ENCODE results near the gene EIF3B. TPM values are rescaled to one million over a fixed set of nuclear protein-coding genes. Genes with fewer than 3 reads are reported as not detected.

The EIF3B gene
- total RNA-seq, 1 experiment from 2014 or later: 306 TPM

GRCh38 chr7:2357571-2357970 is 2.9 kb downstream of the EIF3B start:
- Histone ChIP-seq H3K4me3 (ENCODE audit: low read depth, low read length) (no peak overlapping the region), H3K4me1 (no peaks in the 10 kb centered on the region), H3K9me3 (no peaks in the 10 kb centered on the region), H3K36me3 (ENCODE audit: control insufficient read depth, insufficient read depth, low read length) (peaks cover 1% of the 10 kb centered on the region; the same call in 1 of the 2 replicates), H3K27me3 (replicated peaks; ENCODE audit: control insufficient read depth, insufficient read depth, low read length) (no peaks in the 10 kb centered on the region)
- DNase-seq: no peak
- H3K4me3 Mint-ChIP-seq (ENCODE audit: unreplicated experiment): peak overlapping the region; percentile 36
- no peaks in the 10 kb centered on the region for H3K9me3 Mint-ChIP-seq (ENCODE audit: unreplicated experiment)
- CTCF ChIA-PET: no interaction called here
- H3K27ac Mint-ChIP-seq (ENCODE audit: unreplicated experiment): peak overlapping the region; percentile 19
- no TSS peak for BruUV-seq (replicated peaks)
- no peak for TF ChIP-seq CTCF (IDR thresholded peaks at IDR 0.05; ENCODE audit: insufficient read depth in 1 of 2, low read depth in 1 of 2, low read length in 1 of 2, severe bottlenecking in 1 of 2, unreplicated experiment in 1 of 2)
- peaks cover 8% of the 10 kb centered on the region for H3K4me1 Mint-ChIP-seq (ENCODE audit: low read depth, unreplicated experiment)
- no peaks in the 10 kb centered on the region for H3K27me3 Mint-ChIP-seq (ENCODE audit: insufficient read depth, unreplicated experiment)
- H3K36me3 Mint-ChIP-seq (ENCODE audit: insufficient read depth, unreplicated experiment): peaks cover 86% of the 10 kb centered on the region
- intact Hi-C loops (cut with micrococcal nuclease; ENCODE audit: unreplicated experiment): no loop called here
- POLR2A ChIA-PET: interaction anchor here (0.6 kb wide), 1 partner anchor 838 kb away, joined by 4 read pairs; no protein-coding TSS in a partner anchor

GRCh38 chr7:2358968-2359527 is 4.4 kb downstream of the EIF3B start:
- no peak overlapping the region for H3K4me3 ChIP-seq (ENCODE audit: low read depth, low read length)
- H3K27ac Mint-ChIP-seq (ENCODE audit: unreplicated experiment): no peak overlapping the region
- H3K27me3 Mint-ChIP-seq (ENCODE audit: insufficient read depth, unreplicated experiment): no peaks in the 10 kb centered on the region
- BruUV-seq (replicated peaks): no TSS peak
- no peaks in the 10 kb centered on the region for H3K4me1 ChIP-seq
- H3K9me3 ChIP-seq: no peaks in the 10 kb centered on the region
- CTCF ChIA-PET: no interaction called here
- no peaks in the 10 kb centered on the region for H3K27me3 ChIP-seq (replicated peaks; ENCODE audit: control insufficient read depth, insufficient read depth, low read length)
- peaks cover 8% of the 10 kb centered on the region for H3K4me1 Mint-ChIP-seq (ENCODE audit: low read depth, unreplicated experiment)
- peaks cover 2% of the 10 kb centered on the region; the same call in 1 of the 2 replicates for H3K36me3 ChIP-seq (ENCODE audit: control insufficient read depth, insufficient read depth, low read length)
- no peak for TF ChIP-seq CTCF (IDR thresholded peaks at IDR 0.05; ENCODE audit: insufficient read depth in 1 of 2, low read depth in 1 of 2, low read length in 1 of 2, severe bottlenecking in 1 of 2, unreplicated experiment in 1 of 2)
- H3K4me3 Mint-ChIP-seq (ENCODE audit: unreplicated experiment): no peak overlapping the region
- peaks cover 95% of the 10 kb centered on the region for H3K36me3 Mint-ChIP-seq (ENCODE audit: insufficient read depth, unreplicated experiment)
- intact Hi-C loops (cut with micrococcal nuclease; ENCODE audit: unreplicated experiment): no loop called here
- no peak for DNase-seq
- H3K9me3 Mint-ChIP-seq (ENCODE audit: unreplicated experiment): no peaks in the 10 kb centered on the region
- POLR2A ChIA-PET: no interaction called here

GRCh38 chr7:2359610-2360009 is 5.0 kb downstream of the EIF3B start:
- H3K9me3 Mint-ChIP-seq (ENCODE audit: unreplicated experiment): no peaks in the 10 kb centered on the region
- DNase-seq: no peak
- H3K4me3 Mint-ChIP-seq (ENCODE audit: unreplicated experiment): no peak overlapping the region
- peaks cover 8% of the 10 kb centered on the region for H3K4me1 Mint-ChIP-seq (ENCODE audit: low read depth, unreplicated experiment)
- Histone ChIP-seq H3K9me3 (no peaks in the 10 kb centered on the region), H3K4me1 (no peaks in the 10 kb centered on the region), H3K27me3 (replicated peaks; ENCODE audit: control insufficient read depth, insufficient read depth, low read length) (no peaks in the 10 kb centered on the region), H3K4me3 (ENCODE audit: low read depth, low read length) (no peak overlapping the region), H3K36me3 (ENCODE audit: control insufficient read depth, insufficient read depth, low read length) (peaks cover 2% of the 10 kb centered on the region; the same call in 1 of the 2 replicates)
- no TSS peak for BruUV-seq (replicated peaks)
- no peak overlapping the region for H3K27ac Mint-ChIP-seq (ENCODE audit: unreplicated experiment)
- POLR2A ChIA-PET: no interaction called here
- TF ChIP-seq CTCF (IDR thresholded peaks at IDR 0.05; ENCODE audit: insufficient read depth in 1 of 2, low read depth in 1 of 2, low read length in 1 of 2, severe bottlenecking in 1 of 2, unreplicated experiment in 1 of 2): no peak
- H3K36me3 Mint-ChIP-seq (ENCODE audit: insufficient read depth, unreplicated experiment): peaks cover 95% of the 10 kb centered on the region
- intact Hi-C loops (cut with micrococcal nuclease; ENCODE audit: unreplicated experiment): no loop called here
- no peaks in the 10 kb centered on the region for H3K27me3 Mint-ChIP-seq (ENCODE audit: insufficient read depth, unreplicated experiment)
- CTCF ChIA-PET: no interaction called here

Measured in Caco-2 (cell line).